ENCODE results near the gene R3HCC1L.
"Not testable (repeated sequence)": the region's sequence is repeated elsewhere in the genome, so short reads cannot be mapped to it uniquely, and the experiment has no call there.

DNA sequence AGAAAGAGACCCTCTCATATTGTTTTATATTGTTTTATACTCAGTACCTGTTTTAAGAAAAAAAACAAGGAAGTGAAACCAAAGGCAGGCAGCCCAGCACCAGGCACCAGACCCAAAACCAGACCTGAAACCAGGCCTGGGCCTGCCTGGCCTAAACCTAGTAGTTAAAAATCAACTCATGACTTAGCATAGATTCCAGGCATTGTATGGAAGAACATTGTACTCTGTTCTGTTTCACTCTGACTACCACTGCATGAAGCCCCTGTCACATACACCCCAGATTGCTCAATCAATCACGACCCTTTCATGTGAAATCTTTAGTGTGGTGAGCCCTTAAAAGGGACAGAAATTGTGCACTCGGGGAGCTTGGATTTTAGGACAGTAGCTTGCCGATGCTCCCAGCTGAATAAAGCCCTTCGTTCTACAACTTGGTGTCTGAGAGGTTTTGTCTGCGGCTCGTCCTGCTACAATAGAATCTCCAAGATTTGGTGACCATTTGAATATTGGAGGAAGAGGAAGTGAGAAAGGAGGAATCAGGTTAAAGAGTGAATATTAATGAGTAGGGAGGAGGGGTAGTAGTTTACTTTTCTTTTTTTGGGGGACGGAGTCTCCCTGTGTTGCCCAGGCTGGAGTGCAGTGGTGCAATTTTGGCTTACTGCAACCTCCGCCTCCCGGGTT lies 1.2 kb upstream of the R3HCC1L start:
- not testable (repeated sequence) for TF ChIP-seq CTCF, POLR2A (IDR thresholded peaks at IDR 0.05)

All from Peyer's patch (tissue), 4 donors.